ENCODE results near the gene VWF. TPM values are rescaled to one million over a fixed set of nuclear protein-coding genes. Genes with fewer than 3 reads are reported as not detected.
"Not testable (repeated sequence)": the region's sequence is repeated elsewhere in the genome, so short reads cannot be mapped to it uniquely, and the experiment has no call there.

VWF gene
- not detected for polyA plus RNA-seq (2012; ENCODE audit: insufficient read depth, insufficient read length)

DNA sequence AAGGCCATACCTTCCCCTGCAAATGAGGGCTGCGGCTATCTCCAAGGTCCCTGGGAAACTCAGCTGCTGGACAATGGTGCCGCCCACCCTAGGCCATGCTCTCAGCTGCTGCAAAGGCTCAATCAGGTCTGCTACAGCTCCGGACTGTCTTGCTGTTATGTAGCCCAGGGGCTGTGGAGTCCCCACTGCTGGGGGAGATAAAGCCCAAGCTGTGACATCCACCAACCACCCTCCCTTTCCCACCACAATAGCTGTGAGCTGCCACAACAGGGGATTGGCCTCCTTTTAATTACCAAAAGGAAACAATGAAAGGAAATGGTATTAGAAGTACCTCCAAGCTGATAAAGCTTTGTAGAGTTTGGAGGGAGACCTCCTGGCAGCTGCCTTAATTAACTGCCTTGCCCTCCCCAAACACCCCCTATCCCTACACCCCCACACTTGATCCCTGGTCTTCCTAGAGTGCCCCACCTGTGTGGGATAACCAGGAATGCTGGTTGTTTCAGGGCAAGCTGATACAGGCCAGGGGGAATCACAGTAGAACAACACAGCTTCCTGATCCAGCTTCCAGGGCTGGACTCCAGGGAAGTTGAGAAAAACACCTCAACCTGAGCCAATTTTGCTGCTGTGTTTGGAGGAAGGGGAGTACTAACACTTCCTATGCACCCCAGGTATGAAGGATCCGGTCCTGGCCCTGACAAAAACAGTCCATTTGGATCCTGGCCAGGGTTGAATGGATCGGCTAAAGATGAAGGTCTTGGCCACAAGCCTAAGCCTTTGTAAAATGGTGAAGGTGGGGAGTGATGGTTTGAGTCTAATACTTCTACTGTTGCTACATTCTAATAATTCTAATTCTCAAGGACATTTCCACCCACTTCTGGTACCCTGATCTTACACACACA lies at the start of gene VWF:
Gene VWF (minus strand): TSS at position 260 of the 899 bp plus-strand sequence. CDS start 1,474 bp downstream, outside the sequence.
- no peak for DNase-seq (ENCODE audit: low read depth, low spot score)
- no peak within 1 kb of the TSS for H3K4me3 ChIP-seq (ENCODE audit: low read length)

DNA sequence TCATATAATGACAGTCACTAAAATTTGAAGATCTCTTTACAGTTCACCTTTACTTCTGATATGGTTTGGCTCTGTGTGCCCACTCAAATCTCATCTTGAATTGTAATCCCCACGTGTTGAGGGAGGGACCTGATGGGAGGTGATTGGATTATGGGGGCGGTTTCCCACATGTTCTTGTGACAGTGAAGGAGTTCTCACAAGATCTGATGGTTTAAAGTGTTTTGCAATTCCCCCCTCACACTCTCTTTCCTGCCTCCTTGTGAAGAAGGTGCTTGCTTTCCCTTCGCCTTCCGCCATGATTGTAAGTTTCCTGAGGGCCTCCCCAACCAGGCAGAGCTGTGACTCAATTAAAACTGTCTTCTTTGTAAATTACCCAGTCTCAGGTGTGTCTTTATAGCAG lies 48.4 kb upstream of the VWF start:
- no peak overlapping the region for H3K4me3 ChIP-seq (ENCODE audit: low read length)
- no peak for DNase-seq (ENCODE audit: low read depth, low spot score)

DNA sequence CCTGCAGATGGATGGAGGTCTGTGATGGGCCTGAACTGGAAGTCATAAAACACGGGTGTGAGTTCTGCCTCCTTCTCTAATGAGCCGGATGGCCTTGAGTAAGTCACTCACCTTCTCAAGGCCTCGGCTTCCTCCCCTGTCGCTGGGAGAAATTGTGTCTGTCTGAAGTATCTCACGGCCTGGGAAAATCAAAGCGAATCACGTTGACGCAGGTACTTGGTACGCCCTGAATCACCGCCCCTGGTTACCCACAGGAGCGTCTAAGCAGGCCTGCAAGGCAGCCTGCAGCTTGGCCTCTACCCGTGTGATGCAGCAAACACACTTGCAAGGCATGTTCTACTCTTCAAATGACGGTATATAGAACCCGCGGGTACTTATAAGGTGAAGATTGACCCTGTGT lies 47.6 kb upstream of the VWF start:
- no peak overlapping the region for H3K4me3 ChIP-seq (ENCODE audit: low read length)
- no peak for DNase-seq (ENCODE audit: low read depth, low spot score)

DNA sequence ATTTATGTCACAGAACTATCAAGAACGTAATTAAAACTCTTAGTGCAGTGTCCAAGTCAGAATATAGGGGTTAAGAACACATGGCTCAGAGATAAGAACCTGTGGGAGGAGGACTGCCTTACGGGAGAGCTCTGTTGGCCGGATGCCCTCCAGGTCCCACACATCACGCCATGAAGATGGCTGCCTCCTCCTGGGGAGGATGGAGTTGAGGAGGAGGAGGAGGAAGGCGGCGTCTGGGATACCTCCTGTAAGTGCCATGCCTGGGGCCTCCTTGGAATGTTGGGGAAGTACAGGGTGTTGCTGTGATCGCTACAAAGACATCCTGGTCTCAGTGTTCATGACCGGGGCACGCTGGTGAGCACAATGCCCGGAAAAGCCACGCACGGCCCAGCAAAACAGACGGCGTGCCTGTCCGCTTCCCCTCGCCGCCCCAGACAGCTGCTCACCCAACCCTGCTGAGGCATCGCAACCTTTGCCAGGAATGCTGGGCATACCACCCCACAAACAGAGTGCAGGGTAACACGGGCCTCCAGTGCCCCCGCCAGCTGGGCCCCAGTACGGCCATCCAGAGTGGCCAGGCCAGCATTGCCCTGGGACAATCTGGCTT lies 47.0 kb upstream of the VWF start:
- DNase-seq (ENCODE audit: low read depth, low spot score): no peak
- no peak overlapping the region for H3K4me3 ChIP-seq (ENCODE audit: low read length)

DNA sequence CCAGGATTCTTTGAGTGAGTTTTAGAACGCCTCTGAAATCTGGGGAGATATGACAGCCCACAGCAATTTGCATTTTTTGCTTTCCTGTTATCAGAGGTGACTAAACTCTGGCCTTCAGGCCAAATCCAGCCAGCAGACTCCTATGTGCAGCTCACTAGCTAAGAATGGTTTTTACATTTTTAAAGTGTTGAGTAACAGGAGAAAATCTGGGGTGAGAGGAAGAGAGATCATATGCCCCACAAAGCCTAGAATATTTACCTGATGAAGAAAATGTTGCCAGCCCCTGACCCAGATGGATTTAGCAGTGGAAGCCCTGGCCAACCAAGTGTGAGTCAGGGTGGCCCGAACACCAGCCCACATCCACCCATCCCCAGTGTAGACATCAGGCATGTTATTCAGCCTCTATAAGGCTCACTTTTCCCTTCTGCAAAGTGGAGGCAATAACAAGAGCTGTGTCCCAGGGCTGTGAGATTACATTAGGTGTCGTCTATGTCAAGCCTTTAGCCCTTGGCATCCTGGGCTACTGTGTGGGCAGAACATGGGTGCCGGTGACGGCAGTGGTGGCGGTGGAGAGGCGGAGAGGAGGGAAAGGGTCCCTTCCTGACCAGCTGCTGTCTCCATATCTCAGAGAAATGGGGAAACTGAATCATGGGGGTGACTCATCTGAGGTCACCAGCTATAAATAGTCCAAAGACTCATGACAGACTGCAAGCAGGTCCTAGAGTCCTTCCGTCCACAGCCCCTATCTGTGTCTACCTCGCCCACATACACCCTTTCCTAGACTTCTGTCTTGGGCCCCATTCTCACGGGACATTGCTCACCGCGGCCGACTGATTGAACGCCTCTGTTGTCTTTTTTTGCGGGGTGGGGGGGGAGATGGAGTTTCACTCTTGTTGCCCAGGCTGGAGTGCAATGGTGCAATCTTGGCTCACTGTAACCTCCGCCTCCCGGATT lies 43.1 kb upstream of the VWF start:
- no peak overlapping the region for H3K4me3 ChIP-seq (ENCODE audit: low read length)
- no peak for DNase-seq (ENCODE audit: low read depth, low spot score)

DNA sequence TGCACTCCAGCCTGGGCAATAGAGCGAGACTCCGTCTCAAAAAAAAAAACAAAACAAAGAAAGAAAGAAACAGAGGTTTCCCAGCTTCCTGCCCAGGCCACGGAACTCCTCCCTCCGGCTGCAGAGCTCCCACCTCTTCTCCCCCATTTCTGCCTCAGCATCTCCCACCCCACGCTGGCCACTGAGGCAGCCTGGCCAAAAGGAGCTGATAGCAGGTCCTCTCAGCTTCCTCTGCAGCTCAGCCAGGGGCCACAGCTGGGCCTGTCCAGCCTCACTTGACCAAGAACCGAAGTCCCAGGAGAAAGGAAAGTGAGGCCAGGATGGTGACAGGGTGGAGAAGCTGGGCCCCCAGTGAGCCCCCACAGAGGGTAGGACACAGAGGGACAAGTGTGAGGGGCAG lies 42.3 kb upstream of the VWF start:
- H3K4me3 ChIP-seq (ENCODE audit: low read length): no peak overlapping the region
- no peak for DNase-seq (ENCODE audit: low read depth, low spot score)

DNA sequence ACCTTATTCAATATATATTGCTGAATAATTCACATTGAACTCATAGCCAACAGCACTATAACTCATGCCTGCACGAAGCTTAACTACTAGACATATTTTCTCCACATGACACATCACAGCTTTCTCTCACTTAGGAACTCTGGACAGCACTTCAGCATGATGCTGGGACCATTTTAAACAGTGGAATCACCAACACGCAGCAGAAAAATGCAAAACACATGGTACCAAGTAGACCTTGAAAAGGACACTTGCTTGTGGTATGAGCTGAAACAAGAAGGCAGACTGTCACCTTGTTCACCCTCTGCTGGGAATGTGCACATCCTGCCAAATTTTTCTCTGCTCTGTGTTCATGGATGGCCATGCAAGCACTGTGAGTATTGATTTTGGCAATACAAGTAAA lies 40.9 kb upstream of the VWF start:
- no peak for DNase-seq (ENCODE audit: low read depth, low spot score)

DNA sequence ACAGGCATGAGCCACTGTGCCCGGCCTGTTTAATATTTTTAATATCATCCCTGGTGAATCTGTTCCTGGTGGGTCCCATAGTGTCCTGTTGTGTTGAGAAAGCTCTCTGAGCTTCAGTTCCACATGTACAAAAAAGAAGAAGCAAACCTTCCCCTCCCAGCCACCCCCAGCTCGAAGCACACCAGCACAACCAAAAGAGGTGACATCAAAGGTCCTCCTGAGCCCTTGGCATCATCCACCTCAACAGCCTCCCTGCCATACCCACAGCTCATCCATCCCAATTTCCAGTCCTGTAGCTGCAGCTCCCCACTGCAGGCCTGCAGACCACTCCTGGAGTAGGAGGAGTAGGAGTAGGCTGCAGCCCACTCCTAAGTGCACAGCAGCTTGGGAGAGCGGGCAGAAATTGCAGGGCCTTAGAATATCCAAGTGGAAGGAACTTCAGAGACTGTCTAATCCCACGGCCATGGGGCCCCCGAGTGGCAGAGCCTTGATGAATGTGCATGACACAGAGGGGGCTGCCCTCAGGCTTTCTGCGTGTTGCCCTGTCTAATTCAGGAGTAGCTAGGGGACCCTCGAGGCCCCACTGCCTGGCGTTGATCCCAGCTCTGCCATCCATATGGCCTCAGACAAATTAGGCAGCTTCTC lies 39.1 kb upstream of the VWF start:
- DNase-seq (ENCODE audit: low read depth, low spot score): no peak

More for the DNA sequence above, 40.9 kb upstream of the VWF start:
- no peak overlapping the region for H3K4me3 ChIP-seq (ENCODE audit: low read length)

DNA sequence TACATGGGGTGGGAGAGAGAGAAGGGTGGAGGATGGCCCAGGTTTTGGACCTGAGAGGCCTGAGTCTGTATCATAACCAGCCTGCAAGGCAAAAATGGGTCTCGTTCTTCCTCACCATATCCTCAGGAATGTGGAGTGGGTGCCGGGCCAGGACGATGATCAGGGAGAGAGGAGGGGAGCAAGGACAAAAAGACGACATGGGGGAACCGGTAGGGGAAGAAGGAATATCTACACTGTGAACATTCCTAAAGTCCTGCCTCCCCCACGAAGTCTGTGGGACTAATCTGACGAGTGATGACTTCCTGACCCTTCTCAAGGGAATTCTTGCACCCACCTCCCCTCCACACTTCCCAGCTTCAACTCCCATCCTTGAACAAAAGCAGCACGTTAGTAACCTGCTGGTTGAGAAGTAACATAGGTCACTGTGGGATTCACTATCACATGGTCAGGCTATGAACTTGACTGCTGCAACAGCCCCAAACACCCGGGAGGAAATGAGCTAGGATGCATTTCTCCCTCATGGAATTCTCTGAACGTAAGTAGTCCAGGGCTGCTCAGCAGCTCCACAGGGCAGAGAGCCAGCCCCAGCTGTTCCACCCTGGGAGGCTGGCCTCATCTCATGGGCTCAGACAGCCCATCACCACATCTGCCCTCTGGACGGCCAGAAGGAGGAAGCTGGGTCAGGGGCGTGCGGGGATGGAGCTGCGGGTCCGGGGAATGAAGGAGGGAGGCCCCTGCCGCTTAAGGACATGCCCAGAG lies 36.8 kb upstream of the VWF start:
- H3K4me3 ChIP-seq (ENCODE audit: low read length): no peak overlapping the region
- DNase-seq (ENCODE audit: low read depth, low spot score): no peak

More for the DNA sequence above, 39.1 kb upstream of the VWF start:
- no peak overlapping the region for H3K4me3 ChIP-seq (ENCODE audit: low read length)

DNA sequence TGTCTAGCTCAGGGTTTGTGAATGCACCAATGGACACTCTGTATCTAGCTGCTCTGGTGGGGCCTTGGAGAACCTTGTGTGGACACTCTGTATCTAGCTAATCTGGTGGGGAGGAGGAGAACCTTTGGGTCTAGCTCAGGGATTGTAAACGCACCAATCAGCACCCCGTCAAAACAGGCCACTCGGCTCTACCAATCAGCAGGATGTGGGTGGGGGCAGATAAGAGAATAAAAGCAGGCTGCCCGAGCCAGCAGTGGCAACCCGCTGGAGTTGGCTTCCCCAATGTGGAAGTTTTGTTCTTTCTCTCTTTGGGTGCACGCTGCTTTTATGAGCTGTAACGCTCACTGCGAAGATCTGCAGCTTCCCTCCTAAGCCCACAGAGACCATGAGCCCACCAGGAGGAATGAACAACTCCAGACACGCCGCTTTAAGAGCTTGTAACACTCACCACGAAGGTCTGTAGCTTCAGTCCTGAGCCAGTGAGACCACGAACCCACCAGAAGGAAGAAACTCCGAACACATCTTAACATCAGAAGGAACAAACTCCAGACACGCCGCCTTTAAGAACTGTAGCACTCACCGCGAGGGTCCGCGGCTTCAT lies 35.7 kb upstream of the VWF start:
- not testable (repeated sequence) for H3K4me3 ChIP-seq (ENCODE audit: low read length); DNase-seq (ENCODE audit: low read depth, low spot score)

DNA sequence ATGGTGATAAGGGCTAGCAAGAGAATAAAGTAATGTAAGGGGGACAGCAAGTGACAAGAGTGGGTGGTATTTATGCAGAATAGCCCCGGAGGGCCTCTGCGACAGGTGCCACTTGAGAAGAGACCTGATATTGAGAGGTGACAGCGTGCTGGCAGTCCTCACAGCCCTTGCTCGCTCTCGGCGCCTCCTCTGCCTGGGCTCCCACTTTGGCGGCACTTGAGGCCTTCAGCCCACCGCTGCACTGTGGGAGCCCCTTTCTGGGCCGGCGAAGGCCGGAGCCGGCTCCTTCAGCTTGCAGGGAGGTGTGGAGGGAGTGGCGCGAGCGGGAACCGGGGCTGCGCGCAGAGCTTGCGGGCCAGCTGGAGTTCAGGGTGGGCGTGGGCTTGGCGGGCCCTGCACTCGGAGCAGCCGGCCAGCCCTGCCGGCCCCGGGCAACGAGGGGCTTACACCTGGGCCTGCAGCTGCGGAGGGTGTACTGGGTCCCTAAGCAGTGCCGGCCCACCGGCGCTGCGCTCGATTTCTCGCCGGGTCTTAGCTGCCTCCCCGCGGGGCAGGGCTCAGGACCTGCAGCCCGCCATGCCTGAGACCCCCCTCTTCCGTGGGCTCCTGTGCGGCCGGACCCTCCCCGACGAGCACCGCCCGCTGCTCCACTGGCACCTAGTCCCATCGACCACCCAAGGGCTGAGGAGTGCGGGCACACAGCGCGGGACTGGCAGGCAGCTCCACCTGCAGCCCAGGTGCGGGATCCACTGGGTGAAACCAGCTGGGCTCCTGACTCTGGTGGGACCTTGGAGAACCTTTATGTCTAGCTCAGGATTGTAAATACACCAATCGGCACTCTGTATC lies 34.9 kb upstream of the VWF start:
- H3K4me3 ChIP-seq (ENCODE audit: low read length); DNase-seq (ENCODE audit: low read depth, low spot score): not testable (repeated sequence)

DNA sequence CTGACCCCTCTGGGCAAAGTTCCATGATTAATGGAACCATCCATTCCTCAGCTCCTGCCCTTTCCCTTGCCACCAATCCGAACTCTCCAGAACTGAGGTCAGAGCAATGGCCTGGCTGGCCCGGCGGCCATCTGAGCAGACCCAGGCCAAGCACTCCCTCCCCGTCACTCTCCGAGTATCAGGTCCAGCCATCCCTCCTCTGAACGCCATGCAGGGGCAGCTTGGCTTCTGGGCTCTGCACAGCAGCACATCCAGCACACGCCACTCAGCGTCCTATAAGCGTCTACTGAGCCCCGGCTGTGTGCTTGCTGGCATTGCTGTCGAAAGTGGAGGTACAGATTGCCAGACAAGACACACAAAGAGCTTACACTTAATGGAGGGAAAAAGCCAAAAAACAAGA lies 34.3 kb upstream of the VWF start:
- no peak overlapping the region for H3K4me3 ChIP-seq (ENCODE audit: low read length)
- DNase-seq (ENCODE audit: low read depth, low spot score): no peak

DNA sequence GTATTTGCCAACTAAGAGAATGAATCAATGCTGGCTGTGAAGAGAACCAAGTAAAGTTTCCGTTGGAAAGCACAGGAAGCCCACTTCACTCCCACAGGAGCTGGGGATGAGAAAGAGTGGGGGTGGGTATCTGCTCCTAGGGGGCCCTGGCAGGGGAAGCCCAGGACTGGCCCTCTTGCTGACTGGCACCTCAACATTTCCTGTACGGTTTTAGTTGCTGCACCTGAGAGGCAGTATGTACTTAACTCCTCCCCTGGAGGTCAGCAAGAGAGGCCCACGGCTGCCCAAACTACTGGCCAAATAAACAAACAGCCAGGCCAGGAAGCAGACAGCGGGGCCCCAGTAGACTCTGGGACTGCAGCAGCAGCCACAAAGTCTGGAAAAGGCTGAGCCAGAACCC lies 33.8 kb upstream of the VWF start:
- no peak overlapping the region for H3K4me3 ChIP-seq (ENCODE audit: low read length)
- DNase-seq (ENCODE audit: low read depth, low spot score): no peak

DNA sequence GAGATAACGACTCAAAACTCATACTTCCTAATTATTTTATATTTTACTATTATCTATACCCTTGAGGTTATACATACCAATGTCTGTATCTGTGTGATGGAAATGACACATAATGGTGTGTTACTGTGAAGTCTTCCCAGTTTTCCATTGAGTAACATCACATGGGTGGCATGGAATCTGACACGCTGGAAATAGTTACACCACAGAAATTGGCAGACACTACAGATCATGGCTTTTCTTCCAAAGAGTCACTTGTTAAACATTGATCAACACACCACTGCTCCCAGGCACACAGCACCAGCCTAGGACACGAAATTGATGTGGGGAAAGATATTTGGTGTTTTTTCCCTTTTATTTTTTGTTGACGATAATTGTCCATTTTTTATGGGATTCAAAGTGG lies 33.0 kb upstream of the VWF start:
- H3K4me3 ChIP-seq (ENCODE audit: low read length): no peak overlapping the region
- DNase-seq (ENCODE audit: low read depth, low spot score): no peak

DNA sequence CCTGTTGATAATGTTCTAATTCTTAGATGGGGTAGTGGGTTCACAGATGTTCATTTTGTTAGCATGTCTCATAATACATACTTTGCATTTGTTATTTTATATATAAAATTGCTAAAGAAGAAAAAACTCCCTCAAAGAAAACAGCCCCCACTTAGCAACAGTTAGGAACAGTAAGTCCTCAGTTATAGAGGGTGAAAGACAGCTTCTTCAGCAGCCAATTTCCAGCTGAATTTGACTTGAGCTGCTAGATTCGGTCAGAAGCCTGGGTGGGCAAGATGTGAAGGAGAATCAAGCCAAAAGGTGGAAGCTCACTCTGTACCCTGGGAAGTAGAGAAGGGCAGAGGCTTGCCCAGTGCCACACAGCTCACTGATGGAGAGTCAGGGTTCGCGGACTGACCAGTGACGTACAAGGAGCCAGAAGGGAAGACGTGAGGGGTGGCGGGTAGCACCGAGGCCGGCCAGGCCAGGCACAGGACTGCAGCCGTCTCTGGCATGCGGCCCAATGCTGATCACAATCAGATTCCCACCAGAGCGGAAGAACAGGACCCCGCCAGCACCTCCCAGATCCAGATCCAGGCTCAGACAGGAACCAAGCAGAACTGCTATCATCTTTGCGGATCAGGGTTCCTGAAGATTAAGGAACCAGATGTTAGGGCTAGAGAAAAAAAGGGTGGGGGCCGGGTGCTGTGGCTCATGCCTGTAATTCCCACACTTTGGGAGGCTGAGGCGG lies 30.4 kb upstream of the VWF start:
- DNase-seq (ENCODE audit: low read depth, low spot score): no peak
- no peak overlapping the region for H3K4me3 ChIP-seq (ENCODE audit: low read length)

DNA sequence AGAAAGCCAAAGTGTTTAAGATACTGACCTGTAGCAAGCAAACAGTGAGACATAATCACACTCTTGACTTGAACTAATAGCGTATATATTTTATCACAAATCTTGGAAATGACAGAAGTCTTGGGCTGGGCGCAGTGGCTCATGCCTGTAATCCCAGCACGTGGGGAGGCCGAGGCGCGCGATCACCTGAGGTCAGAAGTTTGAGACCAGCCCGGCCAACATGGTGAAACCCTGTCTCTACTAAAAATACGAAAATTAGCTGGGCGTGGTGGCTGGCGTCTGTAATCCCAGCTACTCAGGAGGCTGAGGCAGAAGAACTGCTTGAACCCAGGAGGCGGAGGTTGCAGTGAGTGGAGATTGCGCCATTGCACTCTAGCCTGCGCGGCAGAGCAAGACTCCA lies 24.3 kb upstream of the VWF start:
- not testable (repeated sequence) for H3K4me3 ChIP-seq (ENCODE audit: low read length); DNase-seq (ENCODE audit: low read depth, low spot score)
